B cell (primary cell): ENCODE data around the gene DIS3L2. TPM values are rescaled to one million over a fixed set of nuclear protein-coding genes. Genes with fewer than 3 reads are reported as not detected.

ENCODE experiments used
- ATAC-seq: fragments of 200-7000 bp; cut with Tn5 transposase; one replicate; pipeline ENCODE4 v1.10.0; 2021; ENCODE audit warnings: low read depth, mild to moderate bottlenecking, moderate number of reproducible peaks, moderate library complexity
- CTCF ChIA-PET: fragments of 350-600 bp; sonication (Branson Sonifier 250); formaldehyde crosslinking; loops from one replicate; lab custom pipeline; 2021; ENCODE audit warnings: antibody characterized with exemption, inconsistent platforms; lab: Charles Lee
- POLR2A ChIA-PET: fragments of 350-600 bp; sonication (Branson Sonifier 250); formaldehyde crosslinking; loops from one replicate; lab custom pipeline; 2021; ENCODE audit warnings: antibody characterized with exemption; lab: Charles Lee
- DNase-seq: peaks from one replicate; pipeline ENCODE4 v3.0.0; 2013
- H2AFZ ChIP-seq: 2 replicates; pipeline ENCODE4 v1.6.1; 2012; ENCODE audit warnings: mild to moderate bottlenecking, low read depth, low read length; ENCODE audit not compliant: insufficient read depth, poor library complexity, severe bottlenecking
- H3K27ac ChIP-seq, 2 donors: 1 replicate in 1 of 2; 2 replicates in 1 of 2; pipeline ENCODE4 v1.5.1; 2012 to 2013; ENCODE audit warnings: low read length in 2 of 2, mild to moderate bottlenecking in 2 of 2, moderate library complexity in 1 of 2
- H3K27me3 ChIP-seq, 4 experiments: fragments of 200-600 bp in 1 of 4; sonication (generic) in 1 of 4; replicated peaks in 1 of 4; 1 replicate in 2 of 4; 2 replicates in 2 of 4; pipeline versions ENCODE4 v1.6.1 to v1.7.0; 2013 to 2016; ENCODE audit warnings: low read length in 3 of 4, mild to moderate bottlenecking in 2 of 4, mixed read lengths in 1 of 4, moderate library complexity in 1 of 4; ENCODE audit not compliant: insufficient read depth in 4 of 4, control insufficient read depth in 3 of 4; ENCODE audit errors: control extremely low read depth in 1 of 4
- H3K36me3 ChIP-seq, 2 experiments: replicated peaks in 1 of 2; 1 replicate in 1 of 2; 2 replicates in 1 of 2; pipeline versions ENCODE4 v1.6.1 to v1.7.1; 2013; ENCODE audit warnings: low read length in 1 of 2; ENCODE audit not compliant: insufficient read depth in 2 of 2, control insufficient read depth in 1 of 2; ENCODE audit errors: control extremely low read depth in 1 of 2, extremely low read depth in 1 of 2
- H3K4me1 ChIP-seq, 2 donors: fragments of 200-600 bp in 1 of 2; sonication (generic) in 1 of 2; 1 replicate in 1 of 2; 2 replicates in 1 of 2; pipeline versions ENCODE4 v1.5.1 to v1.6.1; 2013 to 2017; ENCODE audit warnings: low read length in 2 of 2; ENCODE audit not compliant: control insufficient read depth in 2 of 2, insufficient read depth in 2 of 2
- H3K4me2 ChIP-seq: replicated peaks from 2 replicates; pipeline ENCODE3; 2012; ENCODE audit warnings: mild to moderate bottlenecking, low read depth, low read length; ENCODE audit not compliant: poor library complexity, severe bottlenecking
- H3K4me3 ChIP-seq, 5 experiments: fragments of 200-600 bp in 1 of 5; sonication (generic) in 1 of 5; 1 replicate in 3 of 5; 2 replicates in 2 of 5; pipeline versions ENCODE4 v1.5.1 to v1.7.0; 2011 to 2016; ENCODE audit warnings: low read length in 4 of 5, mild to moderate bottlenecking in 4 of 5, low read depth in 2 of 5, control low read depth in 1 of 5, moderate library complexity in 1 of 5; ENCODE audit not compliant: insufficient read depth in 1 of 5; ENCODE audit errors: control extremely low read depth in 1 of 5, extremely low read depth in 1 of 5
- H3K79me2 ChIP-seq: fragments of 200-600 bp; sonication (generic); one replicate; pipeline ENCODE4 v1.6.0; 2016; ENCODE audit warnings: low read length; ENCODE audit not compliant: control insufficient read depth, insufficient read depth
- H3K9ac ChIP-seq: fragments of 200-600 bp; sonication (generic); 2 replicates; pipeline ENCODE4 v1.6.1; 2017; ENCODE audit warnings: mild to moderate bottlenecking, low read length, moderate library complexity
- H3K9me3 ChIP-seq, 3 donors: one replicate each; pipeline versions ENCODE4 v1.6.1 to v1.7.1; 2013; ENCODE audit warnings: low read length in 2 of 3; ENCODE audit not compliant: control insufficient read depth in 2 of 3, insufficient read depth in 1 of 3; ENCODE audit errors: control extremely low read depth in 1 of 3
- H4K20me1 ChIP-seq: 2 replicates; pipeline ENCODE4 v1.6.0; 2012; ENCODE audit warnings: mild to moderate bottlenecking, low read length; ENCODE audit not compliant: insufficient read depth, control insufficient read depth, poor library complexity, severe bottlenecking
- H3K27ac Mint-ChIP-seq: one replicate; pipeline ENCODE4 v1.8.0; 2021; ENCODE audit warnings: mixed read lengths
- H3K27me3 Mint-ChIP-seq: one replicate; pipeline ENCODE4 v1.8.0; 2021; ENCODE audit warnings: mixed read lengths
- H3K4me1 Mint-ChIP-seq: one replicate; pipeline ENCODE4 v1.8.0; 2021; ENCODE audit warnings: mixed read lengths
- H3K4me3 Mint-ChIP-seq: one replicate; pipeline ENCODE4 v1.8.0; 2021; ENCODE audit warnings: mixed read lengths
- H3K9me3 Mint-ChIP-seq: one replicate; pipeline ENCODE4 v1.8.0; 2022; ENCODE audit warnings: mixed read lengths; ENCODE audit not compliant: insufficient read depth
- EZH2 ChIP-seq: IDR thresholded peaks from 2 replicates; pipeline ENCODE4 v1.6.1; 2012; ENCODE audit warnings: borderline replicate concordance, low read depth, mild to moderate bottlenecking, moderate library complexity, low read length; ENCODE audit not compliant: insufficient read depth, poor library complexity, severe bottlenecking
- WGBS: methylation state at CpG from one replicate; pipeline ENCODE4 v1.1.5; 2013; ENCODE audit warnings: missing lambda C conversion rate; ENCODE audit not compliant: insufficient coverage; 5-methylcytosine and 5-hydroxymethylcytosine counted together
- intact Hi-C: fragments of 100-400 bp; cut with micrococcal nuclease; formaldehyde crosslinking; loops from one replicate; pipeline ENCODE4 v1.10.0; 2022
- polyA plus RNA-seq: library from polyadenylated mRNA; depleted of rRNA; stranded (reverse); fragments of >200 nt; gene quantifications from 2 replicates; pipeline ENCODE4 v1.2.3, GENCODE V29; 2012
- total RNA-seq, 2 donors: library from RNA; stranded (reverse); fragments of 120-200 nt in 1 of 2; gene quantifications; 1 replicate in 1 of 2; 2 replicates in 1 of 2; pipeline versions ENCODE4 v1.2.3 to v1.2.4, GENCODE V29; 2013 to 2022
- TF ChIP-seq, protein P1 (sequence below): fragments of 200-600 bp; IDR thresholded peaks from one replicate; pipeline ENCODE4 v1.8.0; 2022; ENCODE audit warnings: antibody characterized with exemption, mild to moderate bottlenecking

Gene DIS3L2
- total and polyA plus RNA-seq, 2 donors (not counting 1 experiment from before 2014, with no cell fraction given) = 34.5 to 70.1 TPM

DNA sequence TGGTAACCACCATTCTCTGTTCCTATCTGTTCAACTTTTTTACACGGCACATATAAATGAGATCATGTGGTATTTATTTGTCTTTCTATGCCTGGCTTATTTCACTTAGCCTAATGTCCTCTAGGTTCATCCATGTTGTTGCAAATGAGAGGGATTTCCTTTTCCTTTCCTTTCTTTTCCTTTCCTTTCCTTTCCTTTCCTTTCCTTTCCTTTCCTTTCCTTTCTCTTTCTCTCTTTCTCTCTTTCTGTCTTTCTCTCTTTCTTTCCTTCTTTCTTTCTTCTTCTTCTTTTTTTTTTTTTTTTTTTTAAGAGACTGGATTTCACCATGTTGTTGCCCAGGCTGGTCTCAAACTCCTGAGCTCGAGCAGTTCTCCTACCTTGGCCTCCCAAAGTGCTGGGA is 38.9 kb downstream of the DIS3L2 start:
- Mint-ChIP-seq H3K27ac (no peak overlapping the region), H3K9me3 (no peaks in the 10 kb centered on the region), H3K27me3 (no peaks in the 10 kb centered on the region), H3K4me3 (no peak overlapping the region), H3K4me1 (peaks cover 22% of the 10 kb centered on the region)
- no peak for DNase-seq
- Histone ChIP-seq H3K27ac (no peak overlapping the region), H3K27me3 (no peaks in the 10 kb centered on the region), H4K20me1 (peaks cover 13% of the 10 kb centered on the region), H2AFZ (no peak overlapping the region), H3K9ac (no peak overlapping the region), H3K4me3 (no peak overlapping the region), H3K9me3 (no peaks in the 10 kb centered on the region), H3K79me2 (peaks cover 69% of the 10 kb centered on the region), H3K36me3 (no peaks in the 10 kb centered on the region), H3K4me1 (no peaks in the 10 kb centered on the region), H3K4me2 (no peak overlapping the region)
- intact Hi-C loops = no loop called here
- no CpG with 5 or more reads among the region's 2 CpGs for WGBS
- ATAC-seq = no peak
- TF ChIP-seq EZH2 = no peak
- TF ChIP-seq, protein P1, sequence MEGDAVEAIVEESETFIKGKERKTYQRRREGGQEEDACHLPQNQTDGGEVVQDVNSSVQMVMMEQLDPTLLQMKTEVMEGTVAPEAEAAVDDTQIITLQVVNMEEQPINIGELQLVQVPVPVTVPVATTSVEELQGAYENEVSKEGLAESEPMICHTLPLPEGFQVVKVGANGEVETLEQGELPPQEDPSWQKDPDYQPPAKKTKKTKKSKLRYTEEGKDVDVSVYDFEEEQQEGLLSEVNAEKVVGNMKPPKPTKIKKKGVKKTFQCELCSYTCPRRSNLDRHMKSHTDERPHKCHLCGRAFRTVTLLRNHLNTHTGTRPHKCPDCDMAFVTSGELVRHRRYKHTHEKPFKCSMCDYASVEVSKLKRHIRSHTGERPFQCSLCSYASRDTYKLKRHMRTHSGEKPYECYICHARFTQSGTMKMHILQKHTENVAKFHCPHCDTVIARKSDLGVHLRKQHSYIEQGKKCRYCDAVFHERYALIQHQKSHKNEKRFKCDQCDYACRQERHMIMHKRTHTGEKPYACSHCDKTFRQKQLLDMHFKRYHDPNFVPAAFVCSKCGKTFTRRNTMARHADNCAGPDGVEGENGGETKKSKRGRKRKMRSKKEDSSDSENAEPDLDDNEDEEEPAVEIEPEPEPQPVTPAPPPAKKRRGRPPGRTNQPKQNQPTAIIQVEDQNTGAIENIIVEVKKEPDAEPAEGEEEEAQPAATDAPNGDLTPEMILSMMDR = no peak
- POLR2A ChIA-PET = no interaction called here
- CTCF ChIA-PET = no interaction called here

DNA sequence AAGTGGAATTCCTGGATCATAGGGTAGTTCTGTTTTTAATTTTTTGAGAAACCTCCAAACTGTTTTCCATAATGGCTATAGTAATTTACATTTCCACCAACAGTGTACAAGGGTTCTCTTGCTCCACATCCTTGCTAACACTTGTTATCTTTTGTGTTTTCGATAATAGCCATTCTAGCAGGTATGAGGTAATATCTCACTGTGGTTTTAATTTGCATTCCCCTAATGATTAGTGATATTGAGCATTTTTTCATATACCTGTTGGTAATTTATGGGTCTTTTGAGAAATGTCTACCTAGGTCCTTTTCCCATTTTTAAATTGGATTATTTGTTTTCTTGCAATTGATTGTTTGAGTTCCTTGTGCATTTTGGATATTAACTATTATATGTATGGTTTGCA is 39.6 kb downstream of the DIS3L2 start:
- intact Hi-C loops = no loop called here
- H4K20me1 ChIP-seq = peaks cover 8% of the 10 kb centered on the region
- Mint-ChIP-seq H3K4me1 (peaks cover 15% of the 10 kb centered on the region), H3K27me3 (no peaks in the 10 kb centered on the region), H3K9me3 (no peaks in the 10 kb centered on the region), H3K27ac (no peak overlapping the region), H3K4me3 (no peak overlapping the region)
- ATAC-seq (no peak), DNase-seq (no peak)
- H3K4me2 ChIP-seq = no peak overlapping the region
- H3K9me3 ChIP-seq = no peaks in the 10 kb centered on the region
- H3K4me1 ChIP-seq = no peaks in the 10 kb centered on the region
- no peak overlapping the region for H3K27ac ChIP-seq
- H2AFZ ChIP-seq = no peak overlapping the region
- WGBS = no CpG with 5 or more reads among the region's 1 CpG
- no peaks in the 10 kb centered on the region for H3K27me3 ChIP-seq
- TF ChIP-seq, protein P1 = no peak
- TF ChIP-seq EZH2 = no peak
- POLR2A ChIA-PET = no interaction called here
- H3K79me2 ChIP-seq = peaks cover 69% of the 10 kb centered on the region
- no peak overlapping the region for H3K4me3 ChIP-seq
- H3K9ac ChIP-seq = no peak overlapping the region
- CTCF ChIA-PET = no interaction called here
- no peaks in the 10 kb centered on the region for H3K36me3 ChIP-seq
